NCI-H69 (cell line): ENCODE measurements around the gene CDH13.

Source experiments
- DNase-seq: peaks from one replicate; lab custom pipeline; 2025; lab: John Stamatoyannopoulos, UW

The CDH13 gene

DNA sequence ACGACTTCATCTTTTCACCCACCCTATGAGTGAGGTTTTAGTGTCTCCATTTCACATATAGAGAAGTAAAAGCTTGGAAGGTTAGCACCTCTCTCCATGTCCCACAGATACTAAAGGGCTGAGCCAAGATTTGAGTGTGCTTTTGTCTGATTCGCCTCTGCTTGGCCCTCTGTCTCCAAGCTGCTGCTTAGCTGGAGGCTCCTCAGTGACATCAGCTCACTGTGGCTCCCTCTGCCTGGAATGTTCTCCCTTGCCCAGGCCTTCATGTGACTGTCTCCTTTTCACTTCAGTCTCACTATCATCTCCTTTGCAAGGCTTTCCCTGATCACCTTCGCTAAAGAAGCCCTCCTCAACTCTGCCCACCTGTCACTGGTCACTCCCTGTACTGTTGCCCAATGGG lies 1096.5 kb downstream of the CDH13 start:
- DNase-seq, result no peak

GRCh38 chr16:83723901-83724300 lies 1097.1 kb downstream of the CDH13 start:
- DNase-seq, result no peak

GRCh38 chr16:83724585-83724984 lies 1097.8 kb downstream of the CDH13 start:
- no peak for DNase-seq

DNA sequence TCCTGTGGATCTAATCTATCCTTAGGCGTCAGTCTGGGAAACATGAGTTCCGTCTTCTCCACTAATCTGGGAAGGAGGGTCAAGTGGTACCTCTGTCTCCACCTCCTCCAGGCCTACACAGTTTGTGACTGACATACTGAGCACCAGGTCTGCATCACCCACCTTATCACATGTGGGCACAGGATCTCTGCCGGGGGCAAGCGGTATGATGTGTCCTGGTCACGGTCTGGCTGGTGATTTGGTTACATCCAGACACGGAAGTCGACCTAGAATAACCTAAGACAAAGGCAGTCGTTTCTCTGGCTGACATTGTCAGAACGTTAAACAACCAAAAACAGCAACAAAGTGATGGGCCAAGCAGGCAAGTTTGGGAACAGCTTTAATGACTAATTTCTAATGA lies 1098.5 kb downstream of the CDH13 start:
- DNase-seq, result no peak

GRCh38 chr16:83727018-83727417 lies 1100.2 kb downstream of the CDH13 start:
- DNase-seq, result no peak

GRCh38 chr16:83727751-83728352 lies 1101.1 kb downstream of the CDH13 start:
- DNase-seq, result no peak

DNA sequence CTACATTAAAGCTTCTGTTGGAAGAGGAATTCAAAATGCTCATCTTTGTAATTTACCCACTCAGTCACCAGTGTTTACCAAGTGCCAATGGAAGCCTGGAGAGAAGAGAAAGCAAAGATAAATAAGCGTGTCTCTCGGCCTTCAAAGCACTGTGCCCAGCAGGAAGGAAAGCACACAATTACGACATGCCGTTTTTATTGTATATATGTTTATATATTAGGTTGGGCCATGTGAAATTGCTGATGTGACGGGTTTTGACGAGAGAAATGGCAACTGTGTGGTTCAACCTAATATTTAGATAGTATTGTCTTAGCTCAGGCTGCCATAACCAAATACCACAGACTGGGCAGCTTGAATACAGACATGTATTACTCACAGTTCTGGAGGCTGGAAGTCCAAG lies 1101.7 kb downstream of the CDH13 start:
- DNase-seq, result peak; percentile 72

DNA sequence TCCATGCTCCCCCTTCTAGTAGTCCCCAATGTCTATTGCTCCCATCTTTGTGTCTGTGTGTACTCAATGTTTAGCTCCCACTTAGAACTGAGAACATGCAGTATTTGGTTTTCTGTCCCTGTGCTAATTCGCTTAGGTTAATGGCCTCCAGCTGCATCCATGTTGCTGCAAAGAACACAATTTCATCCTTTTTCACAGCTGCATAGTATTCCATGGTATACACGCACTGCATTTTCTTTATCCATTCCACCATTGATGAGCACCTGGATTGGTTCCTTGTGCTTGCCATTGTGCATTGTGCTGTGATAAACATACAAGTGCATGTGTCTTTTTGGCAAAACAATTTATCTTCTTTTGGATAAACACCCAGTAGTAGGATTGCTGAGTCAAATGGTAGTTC lies 1104.0 kb downstream of the CDH13 start:
- no peak for DNase-seq

- DNase-seq, result no peak
Observed at GRCh38 chr16:83732536-83732935, 1105.8 kb downstream of the CDH13 start.

DNA sequence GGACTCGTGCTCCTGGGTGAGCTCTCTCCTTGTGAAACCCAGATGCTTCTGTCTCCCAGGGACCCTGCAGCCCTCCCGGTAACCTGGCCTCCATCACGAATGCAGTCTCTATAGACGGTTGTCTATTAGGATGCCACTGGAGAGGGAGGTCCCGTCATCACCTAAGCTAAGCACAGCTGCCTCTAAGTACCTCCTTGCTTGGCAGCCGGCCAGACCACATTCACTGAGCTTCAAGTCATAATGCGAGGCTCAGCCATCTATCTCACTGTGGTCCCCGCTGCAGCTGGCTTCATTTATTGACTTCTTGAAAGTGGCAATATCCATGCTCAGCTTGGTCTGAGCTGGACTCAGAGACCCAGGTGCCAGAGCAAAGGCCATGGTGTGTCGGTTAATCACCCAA lies 1106.5 kb downstream of the CDH13 start:
- DNase-seq, result peak; percentile 11

DNA sequence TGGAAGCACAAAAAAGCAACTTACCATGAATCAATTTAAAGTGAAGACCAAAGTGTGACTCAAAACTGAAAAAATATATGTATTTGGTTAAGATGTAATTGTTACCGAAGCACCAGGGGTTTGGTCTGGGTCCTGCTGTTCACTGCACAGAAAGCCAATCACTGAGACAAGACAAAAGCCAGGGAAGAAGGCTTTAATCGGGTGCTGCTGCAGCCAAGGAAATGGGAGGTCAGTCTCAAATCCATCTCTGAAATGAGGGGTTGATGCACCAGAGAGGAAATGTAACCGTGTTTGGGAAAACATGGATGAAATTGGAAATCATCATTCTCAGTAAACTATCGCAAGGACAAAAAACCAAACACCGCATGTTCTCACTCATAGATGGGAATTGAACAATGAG lies 1107.4 kb downstream of the CDH13 start:
- DNase-seq, result no peak

- no peak for DNase-seq
Observed at GRCh38 chr16:83737729-83738354, 1111.1 kb downstream of the CDH13 start.

DNA sequence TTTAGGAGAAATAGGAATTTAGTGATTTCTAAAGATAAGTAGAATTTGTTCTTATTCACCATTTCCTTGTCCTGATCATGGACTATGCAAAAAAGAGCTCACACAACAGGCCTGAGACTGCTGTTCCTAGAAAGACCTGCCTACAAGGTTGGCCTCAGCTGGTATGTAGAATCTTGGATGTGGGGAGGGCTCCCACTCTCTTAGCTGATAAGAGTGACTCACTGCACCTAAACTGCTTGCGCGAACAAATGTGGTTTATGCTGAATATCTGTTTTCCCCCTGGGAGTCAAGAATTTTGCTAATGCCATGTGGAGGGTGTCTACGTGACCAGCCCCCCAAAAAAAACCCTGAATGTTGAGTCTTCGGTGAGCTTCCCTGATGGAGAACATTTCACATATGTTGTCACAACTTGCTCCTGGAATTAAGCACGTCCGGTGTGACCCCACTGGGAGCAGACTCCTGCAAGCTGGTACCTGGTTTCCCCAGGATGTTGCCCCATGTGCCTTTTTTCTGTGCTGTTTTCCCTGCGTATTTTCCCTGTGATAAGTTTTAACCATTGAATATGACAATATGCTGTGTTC lies 1112.2 kb downstream of the CDH13 start:
- DNase-seq, result no peak

DNA sequence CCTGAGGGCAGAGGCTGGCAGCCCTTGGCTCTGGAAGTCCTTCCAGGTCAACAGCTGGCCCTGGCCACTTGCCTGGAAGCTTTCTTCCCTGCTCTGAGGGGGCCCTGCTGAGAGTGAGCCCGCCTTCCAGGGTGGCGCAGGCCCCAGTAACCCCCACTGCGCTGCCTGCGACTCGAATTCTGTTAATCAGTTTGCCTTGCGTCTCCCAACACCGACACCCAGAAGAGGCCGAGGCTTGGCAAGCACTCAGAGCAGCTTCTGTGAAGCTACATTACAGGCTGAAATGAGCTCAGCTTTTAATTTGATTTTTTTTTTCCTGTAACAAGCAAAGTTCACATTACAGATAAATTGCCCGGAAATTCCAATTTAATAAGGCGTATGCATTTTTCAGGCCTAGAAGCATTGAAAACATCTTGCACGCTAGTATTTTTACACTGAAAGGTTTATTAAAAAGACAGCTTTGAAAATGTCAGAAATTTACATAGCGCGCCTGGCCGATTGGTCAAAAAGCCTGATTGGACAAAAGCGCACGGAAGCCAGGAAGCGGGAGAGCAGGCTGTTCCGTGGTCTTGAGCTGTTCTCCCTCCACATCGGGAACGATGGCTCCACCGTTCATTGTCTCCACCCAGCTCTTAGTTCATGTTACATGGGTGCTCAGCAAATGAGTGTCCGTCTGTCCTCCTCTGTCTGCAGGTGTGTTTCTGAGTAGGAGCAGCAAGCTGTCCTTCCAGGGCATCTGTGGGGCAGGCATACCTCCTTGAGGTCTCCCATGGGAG lies 1115.5 kb downstream of the CDH13 start:
- DNase-seq, result no peak

DNA sequence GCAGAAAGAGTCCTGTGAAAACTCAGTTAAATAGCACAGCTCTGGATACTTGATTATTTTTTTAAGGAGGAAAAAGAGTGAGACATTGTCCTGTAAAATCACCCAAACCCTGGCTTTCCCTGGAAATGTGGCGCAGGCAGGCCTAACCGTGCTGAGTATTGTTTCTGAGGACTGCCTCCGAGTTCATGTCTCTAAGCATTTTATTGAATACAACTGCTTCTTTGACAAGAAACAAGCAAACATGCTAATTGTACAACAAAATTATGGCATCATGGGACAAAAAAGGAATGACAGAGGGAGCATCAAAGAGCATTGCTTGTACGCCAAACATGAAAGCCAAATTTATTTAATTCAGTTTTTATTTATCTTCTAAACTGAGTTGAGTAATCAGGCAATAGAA lies 1116.5 kb downstream of the CDH13 start:
- DNase-seq, result no peak

GRCh38 chr16:83743720-83744119 lies 1117.0 kb downstream of the CDH13 start:
- DNase-seq, result no peak

DNA sequence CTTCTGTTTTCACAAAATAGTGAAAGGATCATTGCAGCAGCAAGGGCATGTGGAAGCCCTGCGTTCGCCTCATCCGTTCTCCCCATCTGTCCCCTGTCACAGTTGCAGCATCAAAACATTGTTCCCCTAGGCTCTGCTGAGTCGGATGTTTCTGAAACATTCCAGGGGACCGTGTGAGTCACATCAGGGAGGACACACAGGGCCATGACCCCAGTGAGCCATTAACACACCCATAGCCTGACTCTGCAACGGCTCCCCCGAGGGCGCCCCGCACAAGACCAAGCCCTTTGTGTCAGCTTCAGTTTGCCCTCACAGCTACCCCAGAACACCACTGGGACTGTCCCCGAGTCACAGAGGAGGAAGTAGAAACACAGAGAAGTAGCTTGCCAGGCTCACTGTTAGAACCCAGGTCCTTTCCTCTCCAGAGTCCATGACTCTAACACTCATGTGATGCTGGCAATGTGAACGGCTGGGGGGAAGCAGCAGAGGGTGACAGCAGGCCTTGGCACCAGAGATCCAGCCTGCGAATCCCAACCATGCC lies 1117.7 kb downstream of the CDH13 start:
- no peak for DNase-seq

DNA sequence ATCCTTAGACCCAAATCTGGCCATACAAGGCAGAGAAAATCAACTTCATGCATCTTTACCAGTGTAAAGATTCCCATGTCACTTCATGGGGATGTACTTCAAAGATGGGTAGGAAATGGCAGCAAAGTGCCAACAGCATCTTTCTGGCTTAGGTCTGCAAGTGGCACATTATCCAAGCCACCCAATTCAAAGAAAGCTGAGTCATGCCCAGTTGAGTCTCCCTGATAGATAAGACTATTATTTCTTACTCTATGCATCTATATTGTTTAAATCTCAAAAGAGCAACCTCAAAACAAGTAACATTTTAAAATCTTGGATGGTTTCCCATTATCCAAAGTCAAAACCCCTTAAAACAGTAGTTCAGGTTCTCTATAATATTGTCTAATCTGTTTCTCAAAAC lies 1119.8 kb downstream of the CDH13 start:
- no peak for DNase-seq

DNA sequence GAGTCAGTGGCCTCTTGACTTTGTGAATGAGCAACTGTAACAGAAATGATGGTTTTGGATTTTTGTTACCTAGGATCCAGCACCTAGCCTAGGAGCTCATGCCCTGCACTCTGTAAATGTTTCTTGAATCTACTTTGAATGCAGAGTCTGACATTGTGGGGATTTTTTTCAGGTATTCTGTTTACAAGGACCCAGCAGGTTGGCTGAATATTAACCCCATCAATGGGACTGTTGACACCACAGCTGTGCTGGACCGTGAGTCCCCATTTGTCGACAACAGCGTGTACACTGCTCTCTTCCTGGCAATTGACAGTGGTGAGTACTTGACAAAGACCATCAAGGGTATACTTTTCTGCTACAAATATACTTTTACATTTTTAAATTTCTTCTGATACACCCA lies 1121.2 kb downstream of the CDH13 start:
- no peak for DNase-seq

- no peak for DNase-seq
Observed at GRCh38 chr16:83755391-83755790, 1128.6 kb downstream of the CDH13 start.

DNA sequence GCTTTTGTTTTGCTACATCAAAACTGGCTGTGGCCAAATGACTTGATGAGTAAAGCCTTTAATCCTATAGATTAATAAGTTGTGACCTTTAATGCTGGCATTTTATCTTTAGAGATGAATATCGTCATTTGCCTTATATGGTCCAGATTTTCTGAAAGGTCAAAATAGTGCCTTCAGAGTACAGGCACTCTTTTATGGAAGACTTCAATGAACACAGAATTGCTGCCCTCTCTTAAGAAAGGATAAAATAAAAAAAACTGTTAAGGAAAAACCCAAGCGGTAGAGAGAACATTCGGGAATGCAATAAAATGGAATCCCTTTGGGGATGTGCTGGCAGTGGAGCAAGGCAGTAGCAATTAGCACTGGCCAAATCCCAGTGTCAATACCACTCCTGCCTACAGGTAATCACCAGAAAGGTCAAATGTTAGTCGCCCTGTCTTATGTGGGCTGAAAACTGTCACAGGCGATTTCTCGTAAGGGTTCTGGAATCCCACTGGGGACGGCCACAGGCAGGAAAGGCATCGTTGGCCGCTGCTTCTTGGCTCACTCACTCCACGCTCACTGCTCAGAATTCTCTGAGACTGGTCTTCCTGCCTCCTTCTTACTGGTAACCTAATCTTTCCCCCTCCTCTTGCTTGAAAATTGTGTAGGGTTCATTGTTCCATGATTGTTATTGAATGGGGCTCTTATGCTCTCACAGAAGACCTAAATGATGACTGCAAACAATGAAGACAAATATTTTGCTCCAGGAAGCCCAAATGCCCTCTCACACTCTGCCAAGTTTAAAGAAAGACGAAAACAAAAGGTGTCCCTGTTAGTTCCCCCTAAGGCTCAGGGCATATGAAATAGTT lies 1135.6 kb downstream of the CDH13 start:
- DNase-seq, result peak; percentile 71

GRCh38 chr16:83762992-83763358 lies 1136.2 kb downstream of the CDH13 start:
- no peak for DNase-seq
